GM18907 (cell line): ENCODE measurements around the gene MEF2D.

Source experiments
- ATAC-seq: cut with Tn5 transposase; IDR thresholded peaks from one replicate; pipeline ENCODE4 v1.9.1; 2021; ENCODE audit warnings: mild to moderate bottlenecking, moderate library complexity; ENCODE audit not compliant: unreplicated experiment

The MEF2D gene

GRCh38 chr1:156502391-156502893, 1.9 kb upstream of the MEF2D start:
- no peak for ATAC-seq

DNA sequence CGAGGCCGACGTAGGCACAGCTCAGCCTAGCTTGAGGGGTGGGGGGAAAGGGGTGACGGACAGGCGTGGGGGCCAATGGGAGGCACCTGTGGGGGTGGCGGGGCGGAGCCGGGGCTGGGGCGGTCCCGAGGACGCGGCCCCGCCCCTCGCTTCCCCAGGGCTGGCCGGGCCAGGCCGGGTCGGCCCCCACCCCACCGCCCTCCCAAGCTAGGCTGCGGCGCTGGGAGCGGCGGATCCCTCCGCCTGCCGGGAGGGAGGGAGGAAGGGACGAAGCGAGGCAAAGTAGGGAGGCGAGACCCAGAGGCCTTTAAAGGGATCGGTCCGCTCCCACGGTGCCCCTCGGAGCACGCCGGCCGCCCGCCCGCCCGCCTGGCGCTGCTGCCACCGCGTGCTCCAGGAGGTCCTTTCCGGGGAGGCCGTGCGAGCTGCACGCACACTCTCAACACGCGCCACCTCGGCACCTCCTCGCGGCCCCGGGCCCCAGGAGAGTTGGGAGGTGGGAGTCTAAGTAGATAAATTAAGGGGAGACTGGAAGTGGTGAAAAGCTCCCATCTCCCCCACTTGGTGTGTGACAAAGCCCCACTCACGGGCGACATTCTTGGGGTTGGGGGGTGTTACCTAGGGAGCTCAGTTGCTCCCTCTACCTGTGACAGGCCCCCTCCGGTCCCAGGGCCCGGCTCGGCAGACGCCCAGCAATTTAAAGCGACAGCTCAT, 375 bp upstream of the MEF2D start:
- peak; percentile 50 for ATAC-seq

- ATAC-seq = peak; percentile 12
Observed at GRCh38 chr1:156499842-156500542, 583 bp downstream of the MEF2D start.

DNA sequence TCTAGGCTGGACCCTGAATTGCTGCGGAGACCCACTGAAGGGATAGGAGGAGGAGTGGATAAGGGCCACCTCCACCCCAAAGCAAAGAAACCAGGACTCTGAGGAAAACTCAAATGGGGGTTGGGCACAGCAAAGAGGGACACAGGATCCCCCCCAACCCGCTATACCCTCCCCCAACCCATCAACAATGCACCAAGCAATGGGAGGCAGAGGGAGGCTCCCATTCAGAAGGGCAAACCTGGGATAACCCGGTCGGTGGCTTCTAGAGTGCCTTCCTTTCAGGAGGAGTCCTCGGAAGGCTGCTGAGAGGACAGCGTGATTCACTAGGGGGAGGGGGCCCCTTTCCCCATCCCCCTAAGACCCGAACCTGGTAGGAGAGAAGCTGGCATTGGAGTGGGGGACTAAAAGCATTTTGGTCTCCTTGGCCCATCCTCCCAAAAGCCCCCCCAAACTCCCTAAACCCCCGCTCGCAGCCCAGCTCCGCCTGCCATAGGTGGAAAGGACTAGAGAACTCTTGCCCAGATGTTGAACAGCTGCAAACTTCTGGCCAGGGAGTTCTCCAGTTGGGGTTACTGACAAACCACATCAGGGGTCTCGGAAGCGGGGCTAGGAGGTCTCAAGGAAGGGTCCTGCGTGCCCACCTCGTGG, 1.3 kb downstream of the MEF2D start:
- no peak for ATAC-seq

- ATAC-seq = no peak
Observed at GRCh38 chr1:156498432-156499193, 2.0 kb downstream of the MEF2D start.

DNA sequence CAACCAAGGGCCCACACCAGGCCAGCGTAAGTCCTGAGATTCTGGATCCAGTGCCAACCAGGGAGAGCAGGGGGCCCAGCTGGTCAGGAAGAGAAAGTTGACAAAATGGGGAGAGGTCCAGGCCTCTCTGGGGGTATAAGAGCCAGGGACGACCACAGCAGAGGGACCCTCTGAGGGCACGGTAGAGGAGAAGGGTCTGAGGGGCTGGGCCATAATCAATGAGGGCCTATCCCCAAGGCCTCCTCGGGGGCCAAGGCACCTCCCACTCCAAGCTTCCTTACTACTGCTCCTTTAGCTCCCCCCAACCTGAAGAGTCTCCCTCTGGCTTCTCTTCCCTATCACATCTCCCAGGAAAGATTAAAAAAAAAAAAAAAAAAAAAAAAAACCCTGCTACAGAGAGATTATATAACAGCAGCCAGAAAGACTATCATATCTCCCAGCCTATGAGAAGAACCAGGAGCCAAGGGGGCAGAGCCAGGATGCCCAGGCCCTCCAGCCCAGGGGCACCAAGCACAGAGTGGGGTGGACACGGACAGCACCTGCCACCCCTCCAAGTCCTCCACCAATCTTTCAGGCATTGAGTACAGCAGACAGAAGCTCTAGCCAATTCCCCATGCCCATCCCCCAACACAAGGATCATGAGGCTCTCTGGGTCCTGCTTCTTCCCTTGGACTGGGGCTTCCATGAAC, 2.7 kb downstream of the MEF2D start:
- ATAC-seq = no peak

DNA sequence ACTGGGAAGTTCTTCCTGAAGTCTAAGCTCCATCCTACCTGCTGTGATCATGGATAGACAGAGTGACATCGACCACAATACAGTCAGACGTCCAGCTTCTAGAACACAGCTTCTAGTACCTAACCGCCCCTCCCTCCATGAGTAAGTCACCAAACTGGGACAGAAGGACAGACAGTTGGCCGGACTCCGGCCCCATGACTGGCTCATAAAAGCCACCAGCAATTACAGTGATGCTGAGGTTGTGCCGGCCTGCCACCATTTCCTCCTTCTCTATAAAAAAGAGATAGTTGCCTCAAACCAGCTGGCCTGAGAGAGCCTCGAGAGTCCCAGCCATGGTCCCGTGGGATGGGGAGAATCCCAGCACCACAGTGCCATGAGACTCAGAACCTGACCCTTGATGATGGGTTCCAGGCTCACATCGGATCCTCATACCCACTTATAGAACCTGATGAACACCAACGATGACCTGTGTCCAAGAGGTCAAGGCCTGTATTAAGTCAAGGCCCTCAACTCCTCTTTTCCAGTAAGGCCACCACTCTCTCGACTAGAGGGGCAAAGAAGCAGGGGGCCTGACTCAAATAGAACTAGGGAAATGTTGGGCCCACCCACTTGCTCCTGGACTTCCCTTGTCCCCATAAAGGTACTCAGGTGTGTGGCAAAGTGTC, 3.4 kb downstream of the MEF2D start:
- no peak for ATAC-seq

- ATAC-seq = no peak
Observed at GRCh38 chr1:156496211-156496761, 4.3 kb downstream of the MEF2D start.

- ATAC-seq = no peak
Observed at GRCh38 chr1:156495401-156496140, 5.0 kb downstream of the MEF2D start.

- ATAC-seq = no peak
Observed at GRCh38 chr1:156494309-156494895, 6.2 kb downstream of the MEF2D start.

DNA sequence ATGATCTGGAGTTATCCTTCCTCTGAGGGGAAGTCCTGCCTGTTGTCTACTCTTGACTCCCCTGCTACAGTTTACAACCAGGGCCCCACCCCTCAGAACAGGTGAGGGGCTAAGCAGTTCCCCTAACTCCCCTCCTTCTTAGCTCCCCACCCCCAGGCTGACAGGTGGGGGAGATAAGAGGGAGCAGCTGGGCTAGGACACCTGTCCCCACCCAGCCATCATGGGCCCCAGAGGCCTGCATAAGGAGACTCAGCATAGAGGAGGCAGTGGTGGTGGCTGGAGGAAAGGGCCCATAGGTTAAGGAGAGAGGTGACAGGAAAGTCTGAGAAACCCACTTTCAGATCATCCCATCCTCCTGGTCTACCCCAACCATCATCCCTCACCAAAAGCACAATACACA, 6.8 kb downstream of the MEF2D start:
- ATAC-seq = no peak

- ATAC-seq = no peak
Observed at GRCh38 chr1:156493154-156493631, 7.4 kb downstream of the MEF2D start.

GRCh38 chr1:156492591-156493080, 7.9 kb downstream of the MEF2D start:
- ATAC-seq = peak; percentile 20

DNA sequence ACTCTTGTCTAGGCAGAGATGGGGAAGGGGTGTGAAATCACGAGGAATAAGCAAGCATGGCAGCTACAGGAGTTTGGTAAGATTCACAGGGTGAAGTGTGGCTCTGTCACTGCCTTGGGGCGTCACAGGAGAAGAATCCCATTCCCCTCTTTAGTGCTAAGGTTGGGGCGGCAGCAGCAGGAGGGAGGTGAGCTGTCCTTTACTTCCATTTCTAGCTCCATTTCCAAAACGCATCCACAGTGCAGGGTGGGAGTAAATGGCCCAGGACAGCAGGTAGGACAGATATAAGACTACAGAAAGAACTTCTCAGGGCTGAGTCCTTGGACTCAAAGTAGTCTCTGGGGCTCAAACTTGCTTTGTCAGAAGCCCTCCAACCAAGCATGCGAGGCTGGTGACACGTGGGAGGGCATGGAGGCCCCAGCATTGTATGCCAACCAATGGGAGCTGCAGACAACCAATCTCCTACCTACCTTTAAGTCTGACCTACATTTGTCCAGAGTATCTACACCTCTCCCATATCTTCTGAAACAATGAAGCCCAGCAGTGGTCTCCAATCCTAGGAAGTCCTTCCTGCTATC, 8.5 kb downstream of the MEF2D start:
- ATAC-seq = no peak

DNA sequence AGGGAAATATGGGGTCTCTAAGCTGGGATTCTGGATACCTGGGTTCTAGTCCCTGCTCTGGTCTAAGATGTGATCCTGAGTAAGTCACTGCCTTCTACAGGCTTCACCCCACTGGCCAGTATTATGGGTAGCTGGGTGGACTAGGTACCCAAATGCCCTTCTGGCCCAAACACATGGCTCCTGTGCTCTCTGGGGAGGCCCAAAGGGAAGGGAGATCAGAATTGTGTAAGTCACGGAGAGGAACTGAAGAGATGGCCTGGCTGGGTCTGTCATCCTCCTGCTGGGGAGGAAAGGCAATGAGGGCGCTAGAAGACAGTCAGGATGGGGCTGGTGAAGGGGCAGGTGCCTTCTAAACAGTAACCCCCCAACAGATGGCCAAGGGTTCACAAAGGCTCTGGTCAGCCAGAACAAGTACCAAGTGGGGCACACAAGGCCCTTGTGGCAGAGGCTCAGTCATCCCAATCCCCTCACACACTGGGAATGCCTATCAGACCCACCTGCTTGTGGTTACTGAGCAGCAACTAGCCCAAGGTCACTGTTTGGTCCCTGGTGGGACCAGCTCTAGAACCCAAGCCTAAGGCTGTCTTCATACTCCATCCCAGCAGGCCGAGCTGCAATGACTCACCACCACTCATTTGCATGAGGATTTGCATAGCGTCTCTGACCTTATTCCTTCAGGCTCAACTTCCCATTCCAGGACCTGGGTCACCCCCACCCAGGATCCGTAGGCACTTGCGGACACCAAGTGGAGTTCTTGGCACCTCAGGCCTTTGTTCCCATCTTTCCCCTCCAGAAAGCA, 9.2 kb downstream of the MEF2D start:
- no peak for ATAC-seq

GRCh38 chr1:156490401-156491032, 10.1 kb downstream of the MEF2D start:
- ATAC-seq = no peak

GRCh38 chr1:156489935-156490293, 10.7 kb downstream of the MEF2D start:
- no peak for ATAC-seq
